Muscle layer of colon (tissue), 2 donors: ENCODE measurements around the gene RIPOR1.

Experiments
- H3K27ac ChIP-seq: one replicate; pipeline ENCODE4 v1.7.0; 2013; ENCODE audit warnings: low read depth, mild to moderate bottlenecking, low read length, moderate library complexity
- H3K27me3 ChIP-seq, 2 donors: one replicate each; pipeline ENCODE4 v1.7.0; 2013; ENCODE audit warnings: low read length in 2 of 2, mild to moderate bottlenecking in 2 of 2; ENCODE audit not compliant: insufficient read depth in 2 of 2, control insufficient read depth in 1 of 2
- H3K36me3 ChIP-seq: one replicate; pipeline ENCODE4 v1.7.0; 2013; ENCODE audit warnings: mild to moderate bottlenecking, low read length; ENCODE audit not compliant: insufficient read depth
- H3K4me1 ChIP-seq: one replicate; pipeline ENCODE4 v1.7.0; 2013; ENCODE audit warnings: mild to moderate bottlenecking, low read length; ENCODE audit not compliant: insufficient read depth
- H3K4me3 ChIP-seq, 2 donors: one replicate each; pipeline ENCODE4 v1.7.0; 2013; ENCODE audit warnings: low read length in 2 of 2, low read depth in 1 of 2, mild to moderate bottlenecking in 1 of 2, moderate library complexity in 1 of 2
- H3K9ac ChIP-seq: one replicate; pipeline ENCODE4 v1.7.0; 2013; ENCODE audit warnings: low read length
- H3K9me3 ChIP-seq: one replicate; pipeline ENCODE4 v1.7.0; 2013; ENCODE audit warnings: mild to moderate bottlenecking, low read length
- donor health status: abdominal sarcoma.
- donor health status: Adenocarcinoma of cecum.

The RIPOR1 gene

GRCh38 chr16:67594956-67595355 is 66.3 kb downstream of the RIPOR1 start:
- no peaks in the 10 kb centered on the region for H3K36me3 ChIP-seq
- no peak overlapping the region for H3K9ac ChIP-seq
- H3K27me3 ChIP-seq = no peaks in the 10 kb centered on the region
- H3K4me1 ChIP-seq = no peaks in the 10 kb centered on the region
- H3K9me3 ChIP-seq = no peaks in the 10 kb centered on the region
- H3K27ac ChIP-seq = no peak overlapping the region
- H3K4me3 ChIP-seq = no peak overlapping the region
